LNCaP clone FGC (cell line): ENCODE measurements around the gene JOSD2.
"Not testable (repeated sequence)": the region's sequence is repeated elsewhere in the genome, so short reads cannot be mapped to it uniquely, and the experiment has no call there.

Source experiments
- DNase-seq: peaks from one replicate; pipeline ENCODE4 v3.0.0-alpha.2; 2011; ENCODE audit warnings: low read depth
- H3K4me3 ChIP-seq: 2 replicates; pipeline ENCODE4 v1.5.1; 2011; ENCODE audit warnings: mild to moderate bottlenecking, low read depth, low read length, control low read depth
- CTCF ChIP-seq: IDR thresholded peaks from 2 replicates; pipeline ENCODE4 v1.5.1; 2012; ENCODE audit warnings: mild to moderate bottlenecking; ENCODE audit not compliant: control insufficient read depth, insufficient read depth; ENCODE audit errors: extremely low read depth

Gene JOSD2

GRCh38 chr19:50476224-50476906 is 34.6 kb downstream of the JOSD2 start, which contains the start of the genes EMC10 and GARIN5A:
Gene EMC10 (plus strand): TSS chr19:50476507. CDS start chr19:50476545, 38 bp downstream.
Gene GARIN5A (minus strand): TSS chr19:50476848. CDS start chr19:50476388, 460 bp downstream.
- TF ChIP-seq CTCF = no peak
- DNase-seq = peak; percentile 86
- peak within 1 kb of the TSS; percentile 80 for H3K4me3 ChIP-seq

DNA sequence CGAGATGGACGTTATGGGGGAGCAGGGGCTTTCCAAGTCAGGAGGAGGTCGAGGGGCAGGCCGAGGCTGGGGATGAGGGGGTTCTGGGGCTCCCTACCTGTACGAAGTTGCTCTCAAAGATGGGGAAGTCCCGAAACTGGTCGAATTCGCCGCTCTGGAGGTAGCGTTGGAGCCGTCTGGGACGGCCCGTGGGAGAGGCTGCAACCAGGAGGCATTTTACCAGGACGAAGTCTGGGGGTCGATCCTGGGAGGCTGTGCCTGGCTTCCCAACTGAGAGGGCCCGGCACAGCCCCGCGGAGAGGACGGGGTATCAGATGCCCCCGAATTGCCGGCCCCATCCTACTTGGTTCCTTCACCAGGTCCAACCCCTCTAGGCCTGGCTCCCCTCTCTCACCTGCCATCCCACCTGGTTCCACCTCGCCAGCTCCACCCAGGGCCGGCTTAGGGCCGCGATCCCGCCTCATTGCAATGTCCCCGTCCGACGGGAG is 35.2 kb downstream of the JOSD2 start:
- TF ChIP-seq CTCF = no peak
- H3K4me3 ChIP-seq = no peak overlapping the region
- DNase-seq = no peak

GRCh38 chr19:50475101-50475568 is 35.9 kb downstream of the JOSD2 start:
- H3K4me3 ChIP-seq = no peak overlapping the region
- TF ChIP-seq CTCF = no peak
- no peak for DNase-seq

GRCh38 chr19:50473336-50473735 is 37.7 kb downstream of the JOSD2 start:
- not testable (repeated sequence) for H3K4me3 ChIP-seq, DNase-seq

GRCh38 chr19:50468818-50469217 is 42.2 kb downstream of the JOSD2 start:
- TF ChIP-seq CTCF = no peak
- no peak for DNase-seq
- H3K4me3 ChIP-seq = no peak overlapping the region

DNA sequence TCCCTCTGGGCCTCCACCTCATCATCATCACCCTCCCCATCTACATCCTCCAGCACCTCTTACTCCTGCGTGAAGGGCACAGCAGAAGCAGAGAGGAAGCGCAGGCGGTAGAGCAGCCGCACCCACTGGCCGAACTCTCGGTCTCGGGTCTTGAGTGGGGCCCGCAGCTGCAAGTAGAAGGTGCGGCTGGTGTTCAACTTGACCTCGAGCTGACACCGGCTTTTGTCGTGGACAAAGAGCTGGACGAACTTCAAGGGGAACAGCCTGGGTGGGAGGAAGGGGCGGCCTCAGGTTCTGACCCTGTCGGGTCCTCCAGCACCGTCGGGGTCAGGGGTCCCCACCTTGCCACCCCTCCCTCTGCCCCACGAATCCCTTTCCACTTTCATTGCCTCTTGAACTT is 43.4 kb downstream of the JOSD2 start:
- H3K4me3 ChIP-seq = no peak overlapping the region
- no peak for DNase-seq
- TF ChIP-seq CTCF = no peak

GRCh38 chr19:50466706-50467039 is 44.3 kb downstream of the JOSD2 start:
- no peak for DNase-seq
- TF ChIP-seq CTCF = no peak
- H3K4me3 ChIP-seq = no peak overlapping the region
